Activated naive CD8-positive, alpha-beta T cell treated with anti-CD3 and anti-CD28 coated beads, Interleukin-2, amount 50 U/mL, for 24 hours (primary cell): Measurements from ENCODE around the gene IL22RA1.
A peak's percentile ranks its signal among the peaks of the same experiment; 100 is the strongest.

Experiments
- ATAC-seq: fragments of 150-1000 bp; cut with Tn5 transposase; one replicate; pipeline ENCODE4 v1.10.0; 2021
- DNase-seq: peaks from one replicate; pipeline ENCODE4 v3.0.0; 2021
- H3K27ac Mint-ChIP-seq: one replicate; pipeline ENCODE4 v1.8.0; 2021; ENCODE audit warnings: mild to moderate bottlenecking, mixed read lengths
- H3K27me3 Mint-ChIP-seq: one replicate; pipeline ENCODE4 v1.8.0; 2021; ENCODE audit warnings: mixed read lengths
- H3K36me3 Mint-ChIP-seq: one replicate; pipeline ENCODE4 v1.8.0; 2021; ENCODE audit warnings: low read depth, mixed read lengths
- H3K4me1 Mint-ChIP-seq: one replicate; pipeline ENCODE4 v1.8.0; 2021; ENCODE audit warnings: mixed read lengths
- H3K4me3 Mint-ChIP-seq: one replicate; pipeline ENCODE4 v1.8.0; 2021; ENCODE audit warnings: mild to moderate bottlenecking, moderate library complexity, mixed read lengths
- H3K9me3 Mint-ChIP-seq: one replicate; pipeline ENCODE4 v1.8.0; 2021; ENCODE audit warnings: mixed read lengths

Gene IL22RA1

GRCh38 chr1:24081190-24081589 lies 61.8 kb downstream of the IL22RA1 start:
- no peak overlapping the region for H3K4me3 Mint-ChIP-seq
- no peaks in the 10 kb centered on the region for H3K36me3 Mint-ChIP-seq
- no peak for DNase-seq
- no peaks in the 10 kb centered on the region for H3K4me1 Mint-ChIP-seq
- no peak overlapping the region for H3K27ac Mint-ChIP-seq
- no peaks in the 10 kb centered on the region for H3K9me3 Mint-ChIP-seq
- no peak for ATAC-seq
- H3K27me3 Mint-ChIP-seq = no peaks in the 10 kb centered on the region

GRCh38 chr1:24080131-24080530 lies 62.8 kb downstream of the IL22RA1 start:
- no peak overlapping the region for H3K4me3 Mint-ChIP-seq
- H3K27ac Mint-ChIP-seq = no peak overlapping the region
- no peaks in the 10 kb centered on the region for H3K36me3 Mint-ChIP-seq
- H3K27me3 Mint-ChIP-seq = no peaks in the 10 kb centered on the region
- H3K9me3 Mint-ChIP-seq = no peaks in the 10 kb centered on the region
- no peak for DNase-seq
- no peak for ATAC-seq
- H3K4me1 Mint-ChIP-seq = no peaks in the 10 kb centered on the region

- Mint-ChIP-seq H3K9me3 (no peaks in the 10 kb centered on the region), H3K4me3 (no peak overlapping the region), H3K27ac (no peak overlapping the region), H3K36me3 (no peaks in the 10 kb centered on the region), H3K27me3 (no peaks in the 10 kb centered on the region), H3K4me1 (no peaks in the 10 kb centered on the region)
- ATAC-seq (no peak), DNase-seq (no peak)
Measured at GRCh38 chr1:24077278-24077978, 65.5 kb downstream of the IL22RA1 start.

- Mint-ChIP-seq H3K27ac (no peak overlapping the region), H3K4me3 (no peak overlapping the region), H3K27me3 (peaks cover 5% of the 10 kb centered on the region), H3K4me1 (peaks cover under 1% of the 10 kb centered on the region), H3K36me3 (no peaks in the 10 kb centered on the region), H3K9me3 (no peaks in the 10 kb centered on the region)
- DNase-seq = no peak
- no peak for ATAC-seq
Measured at GRCh38 chr1:24075946-24076345, 67.0 kb downstream of the IL22RA1 start.

GRCh38 chr1:24075590-24075854 lies 67.4 kb downstream of the IL22RA1 start:
- ATAC-seq (no peak), DNase-seq (no peak)
- Mint-ChIP-seq H3K4me1 (peaks cover 3% of the 10 kb centered on the region), H3K4me3 (no peak overlapping the region), H3K36me3 (no peaks in the 10 kb centered on the region), H3K27ac (no peak overlapping the region), H3K27me3 (peaks cover 7% of the 10 kb centered on the region), H3K9me3 (no peaks in the 10 kb centered on the region)

GRCh38 chr1:24074817-24075589 lies 67.9 kb downstream of the IL22RA1 start:
- H3K27ac Mint-ChIP-seq = no peak overlapping the region
- DNase-seq = no peak
- H3K27me3 Mint-ChIP-seq = peaks cover 7% of the 10 kb centered on the region
- no peak overlapping the region for H3K4me3 Mint-ChIP-seq
- H3K36me3 Mint-ChIP-seq = no peaks in the 10 kb centered on the region
- ATAC-seq = no peak
- no peaks in the 10 kb centered on the region for H3K9me3 Mint-ChIP-seq
- peaks cover 3% of the 10 kb centered on the region for H3K4me1 Mint-ChIP-seq

GRCh38 chr1:24074196-24074595 lies 68.7 kb downstream of the IL22RA1 start:
- Mint-ChIP-seq H3K4me1 (peaks cover 3% of the 10 kb centered on the region), H3K36me3 (no peaks in the 10 kb centered on the region), H3K9me3 (no peaks in the 10 kb centered on the region), H3K27me3 (peaks cover 7% of the 10 kb centered on the region), H3K4me3 (no peak overlapping the region), H3K27ac (no peak overlapping the region)
- DNase-seq = no peak
- no peak for ATAC-seq

GRCh38 chr1:24071941-24072340 lies 71.0 kb downstream of the IL22RA1 start:
- no peak overlapping the region for H3K4me3 Mint-ChIP-seq
- no peak overlapping the region for H3K27ac Mint-ChIP-seq
- H3K36me3 Mint-ChIP-seq = no peaks in the 10 kb centered on the region
- no peaks in the 10 kb centered on the region for H3K9me3 Mint-ChIP-seq
- ATAC-seq = peak; percentile 2
- DNase-seq = no peak
- peaks cover 10% of the 10 kb centered on the region for H3K27me3 Mint-ChIP-seq
- peaks cover 3% of the 10 kb centered on the region for H3K4me1 Mint-ChIP-seq

- Mint-ChIP-seq H3K27me3 (peaks cover 10% of the 10 kb centered on the region), H3K4me1 (peaks cover 3% of the 10 kb centered on the region), H3K27ac (no peak overlapping the region), H3K9me3 (no peaks in the 10 kb centered on the region), H3K4me3 (no peak overlapping the region), H3K36me3 (no peaks in the 10 kb centered on the region)
- peak; percentile 77 for DNase-seq
- ATAC-seq = peak; percentile 82
Measured at GRCh38 chr1:24070821-24071393, 72.0 kb downstream of the IL22RA1 start.

- no peak overlapping the region for H3K27ac Mint-ChIP-seq
- H3K4me1 Mint-ChIP-seq = peaks cover 3% of the 10 kb centered on the region
- H3K4me3 Mint-ChIP-seq = no peak overlapping the region
- H3K27me3 Mint-ChIP-seq = peaks cover 10% of the 10 kb centered on the region
- ATAC-seq (no peak), DNase-seq (no peak)
- no peaks in the 10 kb centered on the region for H3K36me3 Mint-ChIP-seq
- H3K9me3 Mint-ChIP-seq = no peaks in the 10 kb centered on the region
Measured at GRCh38 chr1:24069817-24070216, 73.1 kb downstream of the IL22RA1 start.
